COLO668 (cell line): ENCODE results near the gene EN1.

Source experiments
- DNase-seq: peaks from one replicate; lab custom pipeline; 2025; ENCODE audit not compliant: unreplicated experiment; lab: John Stamatoyannopoulos, UW

The EN1 gene

GRCh38 chr2:118843483-118844132, 3.8 kb downstream of the EN1 start:
- no peak for DNase-seq

- DNase-seq = no peak
These were observed 4.6 kb downstream of the EN1 start for GRCh38 chr2:118842661-118843482.

DNA sequence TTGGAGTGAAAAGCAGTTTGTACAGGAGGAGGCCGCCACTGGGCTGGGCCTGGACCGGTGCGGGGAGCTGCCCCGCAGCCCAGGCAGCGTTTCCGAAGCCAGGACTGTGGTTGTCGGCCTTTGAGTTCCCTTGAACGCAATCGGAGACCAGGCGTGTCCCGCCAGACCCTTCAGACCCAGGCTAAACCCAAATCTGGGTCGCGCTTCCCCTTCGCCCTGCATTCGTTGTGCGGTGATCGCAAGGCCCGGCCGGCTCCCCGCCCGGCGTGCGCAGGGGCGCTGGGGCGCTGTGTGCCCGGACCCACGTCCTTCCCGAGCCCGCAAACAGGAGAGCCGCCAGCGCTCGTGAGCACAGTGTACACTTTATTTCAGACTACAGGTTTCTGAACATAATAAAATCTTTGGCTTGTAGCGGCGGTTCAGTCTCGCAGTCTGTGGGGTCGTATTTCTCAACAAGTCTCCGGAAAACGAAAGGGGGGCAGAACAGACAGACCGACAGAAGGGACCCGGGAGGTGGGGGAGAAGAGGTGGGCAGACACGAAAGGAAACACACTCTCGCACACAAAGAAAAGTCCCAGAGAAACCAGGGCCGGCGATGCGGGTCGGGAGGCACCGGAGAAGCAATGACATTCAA, 5.5 kb downstream of the EN1 start:
- DNase-seq = no peak

DNA sequence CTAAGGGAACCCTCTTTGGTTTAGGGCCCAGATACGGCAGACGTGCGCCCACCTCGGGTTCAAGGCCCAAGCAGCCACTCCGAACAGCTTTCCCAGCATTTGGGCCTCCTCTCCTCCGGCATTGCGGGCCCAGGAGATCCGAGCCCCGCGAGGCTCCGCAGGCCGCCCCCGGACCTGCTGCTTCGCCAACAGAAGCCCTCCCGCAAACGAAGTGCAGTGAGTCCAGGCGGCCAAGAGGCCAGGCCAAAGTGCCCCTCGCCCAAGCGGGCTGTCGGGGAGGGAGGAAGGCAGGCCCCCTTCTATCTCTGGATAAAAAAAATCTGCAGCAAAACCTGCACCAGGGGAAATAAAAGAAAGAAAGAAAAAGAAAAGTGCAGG, 6.0 kb downstream of the EN1 start:
- no peak for DNase-seq

GRCh38 chr2:118838741-118839455, 8.6 kb downstream of the EN1 start:
- DNase-seq = no peak

DNA sequence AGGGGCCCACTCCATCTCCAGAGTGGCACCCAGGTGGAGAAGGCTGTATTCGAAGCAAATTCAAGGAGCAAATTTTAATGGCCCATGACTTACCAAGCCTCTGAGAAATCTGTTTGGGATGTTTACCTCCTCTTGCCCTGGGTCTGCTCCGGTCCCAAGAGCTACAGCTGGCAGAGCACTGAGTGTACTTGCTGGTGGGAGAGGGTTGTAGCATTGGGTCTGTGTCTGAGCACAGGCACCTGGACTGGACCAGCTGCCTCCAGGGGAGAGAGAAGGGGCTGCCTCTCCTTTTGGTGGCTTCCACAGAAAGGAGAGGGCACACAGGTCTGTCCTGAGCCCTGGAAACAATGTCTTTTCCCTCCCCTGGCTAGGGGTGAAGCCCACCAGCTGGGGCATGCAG, 9.8 kb downstream of the EN1 start:
- no peak for DNase-seq

DNA sequence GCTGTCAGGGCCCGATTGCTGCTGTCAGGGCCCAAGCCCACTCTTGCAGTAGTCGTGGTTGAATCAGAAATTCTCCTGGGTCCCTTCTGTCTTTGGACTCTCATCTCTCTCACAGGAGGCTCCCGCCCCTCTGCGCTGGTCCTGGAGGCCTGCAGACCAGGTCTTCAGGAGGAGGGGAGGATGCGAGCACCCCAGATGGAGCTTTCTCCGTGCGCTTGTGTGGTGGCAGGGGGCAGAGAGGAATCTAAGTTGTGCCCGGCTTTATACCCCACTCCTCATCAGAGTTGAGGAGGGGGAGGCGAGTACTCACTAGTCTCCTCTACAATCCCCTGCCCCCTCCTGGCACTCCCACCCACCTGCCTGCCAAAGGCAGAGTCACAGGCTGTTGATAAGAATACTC, 10.4 kb downstream of the EN1 start:
- DNase-seq = no peak

DNA sequence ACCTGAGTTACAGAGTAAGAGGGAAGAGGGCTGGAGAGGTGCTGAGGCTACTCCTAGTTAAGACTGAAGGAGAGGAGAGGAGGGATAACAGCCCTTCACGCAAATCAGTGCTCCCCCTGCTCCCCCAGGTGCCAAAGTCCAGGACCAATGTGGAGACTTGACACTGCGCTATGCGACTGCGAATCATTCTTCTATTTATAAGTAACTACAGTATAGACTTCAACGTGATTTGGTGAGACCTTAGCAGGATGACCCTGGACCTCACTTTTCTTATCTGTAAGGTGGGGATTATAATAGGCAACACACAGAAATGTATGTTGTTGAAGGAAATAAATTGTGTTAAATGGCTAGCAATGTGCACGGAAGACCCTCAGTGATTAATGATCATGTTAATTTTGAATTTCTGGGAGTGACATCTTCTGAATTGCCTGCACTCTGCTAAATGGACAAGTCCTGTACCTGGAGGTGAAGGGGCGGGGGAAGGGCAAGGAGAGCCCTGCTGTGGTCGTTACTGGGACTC, 11.0 kb downstream of the EN1 start:
- no peak for DNase-seq

GRCh38 chr2:118835746-118836410, 11.6 kb downstream of the EN1 start:
- DNase-seq = no peak

GRCh38 chr2:118834901-118835745, 12.3 kb downstream of the EN1 start:
- DNase-seq = no peak

DNA sequence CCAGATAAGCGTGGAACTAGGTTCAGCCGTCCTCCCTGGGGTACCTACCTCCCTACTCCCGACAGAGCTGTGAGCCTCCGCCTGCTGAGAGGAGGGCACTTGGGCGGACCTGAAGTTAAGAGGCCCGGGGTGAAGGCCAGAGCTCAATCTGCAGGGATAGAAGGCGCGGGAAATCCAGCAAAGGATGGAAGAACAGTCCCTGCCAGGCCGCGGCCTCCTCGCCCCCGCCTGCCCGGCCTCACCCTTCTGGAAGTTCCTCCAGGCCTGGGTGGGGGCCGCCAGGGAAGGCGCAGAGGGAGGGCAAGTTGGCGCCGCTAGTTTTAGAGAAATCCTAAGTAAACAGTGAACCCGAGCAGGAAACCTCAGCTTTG, 13.0 kb downstream of the EN1 start:
- no peak for DNase-seq

- DNase-seq = no peak
These were observed 13.6 kb downstream of the EN1 start for GRCh38 chr2:118833716-118834439.

- DNase-seq = no peak
These were observed 14.4 kb downstream of the EN1 start for GRCh38 chr2:118832791-118833715.

GRCh38 chr2:118832071-118832790, 15.2 kb downstream of the EN1 start:
- DNase-seq = no peak

DNA sequence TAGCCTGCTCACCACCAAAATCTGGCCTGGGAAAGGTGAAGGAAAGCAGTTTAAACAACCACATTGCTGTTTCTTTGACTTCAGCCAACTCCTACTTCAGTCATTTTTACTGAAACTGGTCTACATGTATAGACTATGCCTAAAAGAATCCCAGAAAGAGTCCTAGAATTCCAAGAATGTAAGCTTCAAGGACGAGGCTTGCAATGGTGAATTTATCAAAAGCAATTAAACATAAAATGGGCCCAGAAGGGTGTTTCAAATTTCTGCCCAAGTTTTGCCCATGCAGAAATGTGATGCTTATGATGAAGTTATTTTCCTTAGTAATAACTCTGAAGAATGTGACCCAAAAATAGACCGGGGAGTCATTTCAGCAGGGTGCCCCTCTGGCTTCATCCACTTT, 16.6 kb downstream of the EN1 start:
- DNase-seq = no peak

GRCh38 chr2:118830118-118830517, 17.3 kb downstream of the EN1 start:
- no peak for DNase-seq

GRCh38 chr2:118826093-118826492, 21.4 kb downstream of the EN1 start:
- DNase-seq = no peak

GRCh38 chr2:118823633-118824032, 23.8 kb downstream of the EN1 start:
- DNase-seq = no peak
